A549 (cell line): Measurements from ENCODE around the gene DIS3L2. TPM values are rescaled to one million over a fixed set of nuclear protein-coding genes. Genes with fewer than 3 reads are reported as not detected.
A peak's percentile ranks its signal among the peaks of the same experiment; 100 is the strongest.

Experiments used
- ATAC-seq, 2 experiments: fragments of 200-7000 bp in 1 of 2; fragments of >200 bp in 1 of 2; cut with Nextera tagmentation in 1 of 2; cut with Tn5 transposase in 1 of 2; 3 replicates each; pipeline versions ENCODE4 v1.8.0 to v1.9.1; 2018 to 2020; ENCODE audit warnings: mild to moderate bottlenecking in 1 of 2, moderate library complexity in 1 of 2
- CTCF ChIA-PET: fragments of 300-600 bp; sonication (Branson Sonifier 250); formaldehyde crosslinking; extraction: SDS; loops from one replicate; lab custom pipeline; 2021; ENCODE audit warnings: antibody characterized with exemption, inconsistent platforms; lab: Yijun Ruan, JAX
- POLR2A ChIA-PET: fragments of 350-600 bp; formaldehyde crosslinking; extraction: SDS; loops from one replicate; lab custom pipeline; 2021; ENCODE audit warnings: antibody characterized with exemption, inconsistent platforms; lab: Yijun Ruan, JAX
- DNase-seq, 2 experiments: peaks; one replicate each; pipeline versions ENCODE4 v3.0.0 to v3.0.0-alpha.2; 2011 to 2016; ENCODE audit warnings: low read depth in 1 of 2, low spot score in 1 of 2
- FAIRE-seq: peaks from 2 replicates; lab custom pipeline; 2011; peaks lifted over from hg19 to GRCh38; lab: Jason Lieb, UNC
- H3K27ac ChIP-seq, 2 experiments: fragments of >200 bp; sonication (Bioruptor Twin); formaldehyde crosslinking; 3 replicates each; pipeline ENCODE4 v1.5.1; 2016 to 2017
- H3K4me1 ChIP-seq: fragments of >200 bp; sonication (Bioruptor Twin); formaldehyde crosslinking; 3 replicates; pipeline ENCODE4 v1.6.1; 2016
- H3K4me2 ChIP-seq: fragments of >200 bp; sonication (Bioruptor Twin); formaldehyde crosslinking; 3 replicates; pipeline ENCODE4 v1.6.1; 2016
- H3K4me3 ChIP-seq: fragments of >200 bp; sonication (Bioruptor Twin); formaldehyde crosslinking; 3 replicates; pipeline ENCODE4 v1.5.1; 2016
- H3K9me3 ChIP-seq: fragments of >200 bp; sonication (Bioruptor Twin); formaldehyde crosslinking; 3 replicates; pipeline ENCODE4 v1.6.1; 2016
- BCL3 ChIP-seq: fragments of >200 bp; sonication (Bioruptor Twin); formaldehyde crosslinking; IDR thresholded peaks from 3 replicates; pipeline ENCODE4 v1.6.1; 2016
- BHLHE40 ChIP-seq: IDR thresholded peaks from 2 replicates; pipeline ENCODE4 v1.6.1; 2012; ENCODE audit warnings: low read depth, low read length, inconsistent platforms
- CBX8 ChIP-seq: fragments of 200-600 bp; sonication (generic); IDR thresholded peaks from 2 replicates; pipeline ENCODE4 v1.6.1; 2016
- CEBPB ChIP-seq, 2 experiments: fragments of >200 bp in 1 of 2; sonication (Bioruptor Twin) in 1 of 2; formaldehyde crosslinking in 1 of 2; IDR thresholded peaks; 2 replicates each; pipeline ENCODE4 v1.6.1; 2012 to 2016
- CHD2 ChIP-seq: fragments of 150-350 bp; IDR thresholded peaks from 2 replicates; pipeline ENCODE4 v1.6.1; 2014; ENCODE audit warnings: low read length; ENCODE audit not compliant: partially characterized antibody
- EHF ChIP-seq: fragments of 250-450 bp; sonication (Bioruptor Pico); IDR thresholded peaks from 2 replicates; pipeline ENCODE4 v1.5.0; 2020; ENCODE audit warnings: mild to moderate bottlenecking
- EHMT2 ChIP-seq: fragments of 200-600 bp; sonication (generic); IDR thresholded peaks from 2 replicates; pipeline ENCODE4 v1.6.1; 2016; ENCODE audit warnings: antibody characterized with exemption, low read depth, mild to moderate bottlenecking, moderate library complexity
- FOSL2 ChIP-seq, 2 experiments: fragments of 450-650 bp in 1 of 2; fragments of >200 bp in 1 of 2; sonication (Bioruptor Twin) in 1 of 2; formaldehyde crosslinking; IDR thresholded peaks; 2 replicates each; pipeline versions ENCODE4 v1.5.0 to v1.6.1; 2016 to 2020; ENCODE audit warnings: mild to moderate bottlenecking in 1 of 2, moderate library complexity in 1 of 2
- HMGXB4 ChIP-seq: fragments of 250-450 bp; sonication (Bioruptor Pico); IDR thresholded peaks from 2 replicates; pipeline ENCODE4 v1.5.0; 2021; ENCODE audit warnings: mild to moderate bottlenecking, moderate library complexity, borderline replicate concordance
- HOXB13 ChIP-seq: fragments of 250-450 bp; sonication (Bioruptor Pico); IDR thresholded peaks from 2 replicates; pipeline ENCODE4 v1.5.0; 2020; ENCODE audit warnings: low read depth, mild to moderate bottlenecking, moderate library complexity
- JUN ChIP-seq, 2 experiments: fragments of >200 bp; sonication (Bioruptor Twin); formaldehyde crosslinking; IDR thresholded peaks; 2 replicates in 1 of 2; 3 replicates in 1 of 2; pipeline ENCODE4 v1.6.1; 2016 to 2017
- JUNB ChIP-seq: fragments of >200 bp; sonication (Bioruptor Twin); formaldehyde crosslinking; IDR thresholded peaks from 2 replicates; pipeline ENCODE4 v1.6.1; 2016
- KDM1A ChIP-seq: fragments of 200-600 bp; sonication (generic); IDR thresholded peaks from 2 replicates; pipeline ENCODE4 v1.6.1; 2016; ENCODE audit warnings: low read depth, mild to moderate bottlenecking
- MAX ChIP-seq: IDR thresholded peaks from 2 replicates; pipeline ENCODE4 v1.6.1; 2012
- MAZ ChIP-seq: fragments of 150-350 bp; IDR thresholded peaks from 2 replicates; pipeline ENCODE4 v1.6.1; 2014; ENCODE audit warnings: antibody characterized with exemption, low read depth, low read length, borderline replicate concordance
- MYC ChIP-seq: IDR thresholded peaks from 2 replicates; pipeline ENCODE4 v1.6.1; 2012; ENCODE audit warnings: mild to moderate bottlenecking, inconsistent platforms, low read length, improper control_type of control experiment, borderline replicate concordance
- NPAS2 ChIP-seq: fragments of 250-450 bp; sonication (Bioruptor Pico); IDR thresholded peaks from 2 replicates; pipeline ENCODE4 v1.8.0; 2022; ENCODE audit warnings: mild to moderate bottlenecking, moderate library complexity, borderline replicate concordance
- PHF8 ChIP-seq: fragments of 200-600 bp; sonication (generic); IDR thresholded peaks from 2 replicates; pipeline ENCODE4 v1.6.1; 2016; ENCODE audit warnings: low read depth, mild to moderate bottlenecking, antibody characterized with exemption, moderate library complexity, borderline replicate concordance
- POLR2AphosphoS2 ChIP-seq: conservative IDR thresholded peaks from 2 replicates; pipeline ENCODE4 v1.6.1; 2012; ENCODE audit warnings: low read length, improper control_type of control experiment, inconsistent platforms
- RAD21 ChIP-seq, 2 experiments: fragments of >200 bp in 1 of 2; sonication (Bioruptor Twin) in 1 of 2; formaldehyde crosslinking in 1 of 2; IDR thresholded peaks in 1 of 2; conservative IDR thresholded peaks in 1 of 2; 2 replicates in 1 of 2; 3 replicates in 1 of 2; pipeline ENCODE4 v1.6.1; 2012 to 2018; ENCODE audit warnings: inconsistent platforms in 1 of 2
- RNF2 ChIP-seq: fragments of 200-600 bp; sonication (generic); IDR thresholded peaks from 2 replicates; pipeline ENCODE4 v1.6.1; 2016; ENCODE audit warnings: low read depth, mild to moderate bottlenecking, antibody characterized with exemption, moderate library complexity, borderline replicate concordance
- SREBF2 ChIP-seq: fragments of 450-650 bp; IDR thresholded peaks from 2 replicates; pipeline ENCODE4 v1.6.1; 2014; ENCODE audit warnings: mild to moderate bottlenecking, moderate library complexity
- TFCP2L1 ChIP-seq: fragments of 250-450 bp; sonication (Bioruptor Pico); IDR thresholded peaks from 2 replicates; pipeline ENCODE4 v1.5.0; 2021; ENCODE audit warnings: mild to moderate bottlenecking
- ZC3H11A ChIP-seq: fragments of 450-650 bp; IDR thresholded peaks from 2 replicates; pipeline ENCODE4 v1.6.1; 2014; ENCODE audit warnings: antibody characterized with exemption, mild to moderate bottlenecking
- ZNF302 ChIP-seq: fragments of 250-450 bp; sonication (Bioruptor Pico); IDR thresholded peaks from 2 replicates; pipeline ENCODE4 v1.9.0; 2021; ENCODE audit warnings: inconsistent platforms, mild to moderate bottlenecking, moderate library complexity
- WGBS: methylation state at CpG from one replicate; pipeline ENCODE4 v1.1.6; 2017; ENCODE audit errors: missing lambda C conversion rate; 5-methylcytosine and 5-hydroxymethylcytosine counted together
- polyA plus RNA-seq, 4 experiments: library from polyadenylated mRNA; depleted of rRNA in 3 of 4; stranded (reverse); fragments of >200 nt; fragmentation: RNase III in 1 of 4; extraction: RNeasy Plus Mini Kit Qiagen cat#74134 plus additional on column Dnase treatment in 1 of 4; gene quantifications; 2 replicates in 3 of 4; 3 replicates in 1 of 4; pipeline ENCODE4 v1.2.3, GENCODE V29; 2011 to 2017
- TF ChIP-seq, protein P1 (sequence below): fragments of 250-450 bp; sonication (Bioruptor Pico); IDR thresholded peaks from 2 replicates; pipeline ENCODE4 v1.5.0; 2020; ENCODE audit warnings: low read depth, mild to moderate bottlenecking, moderate library complexity
- TF ChIP-seq, protein P2 (sequence below): fragments of >200 bp; sonication (Bioruptor Twin); formaldehyde crosslinking; IDR thresholded peaks from 3 replicates; pipeline ENCODE4 v1.5.1; 2016

The DIS3L2 gene
- polyA plus RNA-seq, 2 of the 4 experiments (the other 2 are of a cell fraction) = 14.9 to 15.4 TPM

- H3K9me3 ChIP-seq = no peaks in the 10 kb centered on the region
- H3K4me3 ChIP-seq = no peak overlapping the region
- H3K27ac ChIP-seq = no peak overlapping the region
- no peak for TF ChIP-seq BCL3
- no peak for TF ChIP-seq EHF (CRISPR knock-in tag)
- no peak for TF ChIP-seq JUN (IDR thresholded peaks at IDR 0.05)
- no peak for TF ChIP-seq RAD21 (conservative IDR thresholded peaks at IDR 0.05 in 1 of 2, IDR thresholded peaks at IDR 0.05 in 1 of 2)
- no peak for TF ChIP-seq POLR2AphosphoS2
- no peak for TF ChIP-seq PHF8
- TF ChIP-seq TFCP2L1 (CRISPR knock-in tag) = no peak
- TF ChIP-seq CEBPB (IDR thresholded peaks at IDR 0.05) = no peak
- no peak for TF ChIP-seq HOXB13 (CRISPR knock-in tag)
- TF ChIP-seq FOSL2 (IDR thresholded peaks at IDR 0.05) = no peak
- TF ChIP-seq FOSL2 (CRISPR knock-in tag; IDR thresholded peaks at IDR 0.05) = no peak
- TF ChIP-seq SREBF2 = no peak
- no peak for TF ChIP-seq MYC
- no peak for TF ChIP-seq NPAS2 (CRISPR knock-in tag)
- TF ChIP-seq CBX8 = no peak
- TF ChIP-seq ZNF302 = no peak
- no peak for TF ChIP-seq EHMT2
- TF ChIP-seq MAX = no peak
- TF ChIP-seq ZC3H11A = no peak
- TF ChIP-seq CHD2 = no peak
- TF ChIP-seq, protein P1, sequence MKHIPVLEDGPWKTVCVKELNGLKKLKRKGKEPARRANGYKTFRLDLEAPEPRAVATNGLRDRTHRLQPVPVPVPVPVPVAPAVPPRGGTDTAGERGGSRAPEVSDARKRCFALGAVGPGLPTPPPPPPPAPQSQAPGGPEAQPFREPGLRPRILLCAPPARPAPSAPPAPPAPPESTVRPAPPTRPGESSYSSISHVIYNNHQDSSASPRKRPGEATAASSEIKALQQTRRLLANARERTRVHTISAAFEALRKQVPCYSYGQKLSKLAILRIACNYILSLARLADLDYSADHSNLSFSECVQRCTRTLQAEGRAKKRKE (CRISPR knock-in tag) = no peak
- TF ChIP-seq, all 56 proteins: peak for 0
- Histone ChIP-seq H3K4me1 (no peaks in the 10 kb centered on the region), H3K4me2 (no peak overlapping the region)
- ChIA-PET POLR2A (no interaction called here), CTCF (interaction anchor here (1.0 kb wide), 1 partner anchor 32 kb away, joined by 4 read pairs; no protein-coding TSS in a partner anchor)
- ATAC-seq = no peak
- FAIRE-seq = no peak
- 84% methylated on average over 8 of the region's 8 CpGs for WGBS
- DNase-seq = no peak
These were observed 26.8 kb downstream of the DIS3L2 start for GRCh38 chr2:231988179-231988866.

GRCh38 chr2:231991664-231992063, 30.2 kb downstream of the DIS3L2 start:
- H3K4me1 ChIP-seq = no peaks in the 10 kb centered on the region
- no peak overlapping the region for H3K4me2 ChIP-seq
- WGBS = 80% methylated on average over 3 of the region's 3 CpGs
- POLR2A ChIA-PET = no interaction called here
- peak in 1 of 2 experiments; percentile 27; a peak in 1 of 6 replicates for ATAC-seq
- no peak for DNase-seq
- FAIRE-seq = no peak
- no peak for TF ChIP-seq PHF8
- TF ChIP-seq MAZ = no peak
- no peak for TF ChIP-seq POLR2AphosphoS2
- TF ChIP-seq JUNB = no peak
- no peak for TF ChIP-seq RNF2
- TF ChIP-seq NPAS2 (CRISPR knock-in tag) = no peak
- no peak for TF ChIP-seq BHLHE40
- no peak for TF ChIP-seq HMGXB4 (CRISPR knock-in tag)
- TF ChIP-seq, protein P2, sequence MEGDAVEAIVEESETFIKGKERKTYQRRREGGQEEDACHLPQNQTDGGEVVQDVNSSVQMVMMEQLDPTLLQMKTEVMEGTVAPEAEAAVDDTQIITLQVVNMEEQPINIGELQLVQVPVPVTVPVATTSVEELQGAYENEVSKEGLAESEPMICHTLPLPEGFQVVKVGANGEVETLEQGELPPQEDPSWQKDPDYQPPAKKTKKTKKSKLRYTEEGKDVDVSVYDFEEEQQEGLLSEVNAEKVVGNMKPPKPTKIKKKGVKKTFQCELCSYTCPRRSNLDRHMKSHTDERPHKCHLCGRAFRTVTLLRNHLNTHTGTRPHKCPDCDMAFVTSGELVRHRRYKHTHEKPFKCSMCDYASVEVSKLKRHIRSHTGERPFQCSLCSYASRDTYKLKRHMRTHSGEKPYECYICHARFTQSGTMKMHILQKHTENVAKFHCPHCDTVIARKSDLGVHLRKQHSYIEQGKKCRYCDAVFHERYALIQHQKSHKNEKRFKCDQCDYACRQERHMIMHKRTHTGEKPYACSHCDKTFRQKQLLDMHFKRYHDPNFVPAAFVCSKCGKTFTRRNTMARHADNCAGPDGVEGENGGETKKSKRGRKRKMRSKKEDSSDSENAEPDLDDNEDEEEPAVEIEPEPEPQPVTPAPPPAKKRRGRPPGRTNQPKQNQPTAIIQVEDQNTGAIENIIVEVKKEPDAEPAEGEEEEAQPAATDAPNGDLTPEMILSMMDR = no peak
- no peak for TF ChIP-seq KDM1A
- TF ChIP-seq ZC3H11A = no peak
- no peak for TF ChIP-seq CHD2
- no peak for TF ChIP-seq FOSL2 (IDR thresholded peaks at IDR 0.05)
- no peak for TF ChIP-seq FOSL2 (CRISPR knock-in tag; IDR thresholded peaks at IDR 0.05)
- TF ChIP-seq HOXB13 (CRISPR knock-in tag) = no peak
- TF ChIP-seq SREBF2 = no peak
- no peaks in the 10 kb centered on the region for H3K9me3 ChIP-seq
- CTCF ChIA-PET = interaction anchor here (1.0 to 1.4 kb wide), 2 partner anchors 10 to 67 kb away, joined by 3 to 4 read pairs; no protein-coding TSS in a partner anchor
- H3K27ac ChIP-seq = no peak overlapping the region
- no peak overlapping the region for H3K4me3 ChIP-seq
